GM18951 (cell line): ENCODE measurements around the gene SYNE3.

Experiments used
- POLR2A ChIP-seq: IDR thresholded peaks from 4 replicates; pipeline ENCODE4 v1.6.1; 2011; ENCODE audit warnings: mild to moderate bottlenecking; ENCODE audit not compliant: insufficient read length, insufficient read depth; ENCODE audit errors: extremely low read depth
- in situ Hi-C: fragments of 300-500 bp; cut with MboI; formaldehyde crosslinking; loops from one replicate; pipeline ENCODE4 v1.12.0; 2022; ENCODE audit warnings: low sequenced_read_pairs, mixed read lengths, inconsistent platforms; ENCODE audit not compliant: unreplicated experiment

The SYNE3 gene

DNA sequence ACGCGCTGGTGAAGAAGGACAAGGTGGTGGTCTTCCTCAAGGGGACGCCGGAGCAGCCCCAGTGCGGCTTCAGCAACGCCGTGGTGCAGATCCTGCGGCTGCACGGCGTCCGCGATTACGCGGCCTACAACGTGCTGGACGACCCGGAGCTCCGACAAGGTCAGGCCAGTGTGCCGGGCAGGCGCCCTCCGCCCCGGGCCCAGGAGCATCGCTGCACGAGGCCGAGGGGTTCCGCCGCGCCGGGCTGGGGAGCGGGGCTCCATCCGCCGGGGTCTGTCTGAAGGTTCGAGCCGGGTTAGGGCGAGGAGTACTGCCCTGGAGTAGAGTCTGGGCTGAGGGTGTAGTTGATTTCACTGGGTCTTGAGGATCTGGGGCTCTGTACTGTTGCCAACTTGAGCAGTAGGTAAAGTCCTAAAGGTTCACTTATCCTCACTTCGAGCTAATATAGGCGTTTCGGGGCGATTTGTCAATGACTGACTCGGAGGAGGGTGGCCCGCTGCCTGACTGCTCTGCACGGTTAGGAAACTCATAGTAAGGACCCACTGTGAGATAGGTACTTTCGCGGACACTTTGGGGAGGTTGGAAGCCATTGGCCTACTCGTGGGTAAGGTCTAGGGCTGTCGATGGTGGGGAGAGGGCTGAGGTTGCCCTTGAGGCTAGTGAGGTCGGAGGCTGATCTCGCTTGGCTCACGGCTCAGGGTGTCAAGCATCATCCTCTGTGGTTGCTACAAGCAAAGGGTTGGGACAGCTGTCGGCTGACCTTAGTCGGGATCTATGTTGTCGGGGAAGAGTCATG is 19.0 kb upstream of the SYNE3 start:
- in situ Hi-C loops, result no loop called here
- no peak for TF ChIP-seq POLR2A

- peak; percentile 74 for TF ChIP-seq POLR2A
- in situ Hi-C loops, result no loop called here
These were observed 18.1 kb upstream of the SYNE3 start, which contains the start of gene GLRX5 for GRCh38 chr14:95534299-95535225. GLRX5 (plus strand) TSS chr14:95535050; CDS start chr14:95535090, 40 bp downstream.

DNA sequence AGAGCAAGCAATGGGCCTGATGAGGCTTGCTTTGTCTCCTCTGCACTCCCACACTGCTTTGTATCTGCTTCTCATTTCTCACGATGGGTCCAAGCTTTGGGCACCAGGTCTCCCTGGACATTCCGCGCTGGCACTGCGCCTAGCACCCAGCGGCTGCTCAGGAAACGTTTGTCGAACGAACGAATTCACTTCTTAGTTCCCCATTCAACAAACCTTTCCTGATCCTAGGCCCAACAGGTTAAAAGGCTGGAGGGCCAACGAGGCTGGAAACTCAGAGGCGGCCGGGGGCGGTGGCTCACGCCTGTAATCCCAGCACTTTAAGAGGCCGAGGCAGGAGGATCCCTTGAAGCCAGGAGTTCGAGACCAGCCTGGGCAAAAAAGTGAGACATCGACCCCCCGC is 17.4 kb upstream of the SYNE3 start:
- in situ Hi-C loops, result no loop called here
- no peak for TF ChIP-seq POLR2A

- TF ChIP-seq POLR2A, result peak; percentile 24
- in situ Hi-C loops, result no loop called here
These were observed 17.0 kb upstream of the SYNE3 start for GRCh38 chr14:95533391-95533821.

- in situ Hi-C loops, result no loop called here
- TF ChIP-seq POLR2A, result no peak
These were observed 15.5 kb upstream of the SYNE3 start for GRCh38 chr14:95531969-95532368.

DNA sequence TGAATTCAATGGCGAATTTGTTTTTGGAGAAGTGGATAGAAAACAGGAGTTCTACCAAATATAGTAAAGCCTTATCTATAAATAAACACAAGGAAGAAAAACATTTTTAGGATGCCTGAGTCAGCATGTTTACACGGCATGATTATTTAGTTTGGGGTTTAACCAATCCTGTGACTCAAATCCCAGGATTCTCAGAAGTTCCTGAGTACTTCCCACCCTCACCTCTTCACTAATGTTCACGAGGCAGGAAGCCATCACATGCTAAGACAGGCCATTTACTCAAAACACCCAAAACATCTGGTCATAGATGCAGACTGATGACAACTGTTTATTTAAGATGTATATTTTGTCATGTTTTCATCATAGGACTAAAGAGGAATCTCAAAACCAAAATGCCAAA is 15.0 kb upstream of the SYNE3 start:
- TF ChIP-seq POLR2A, result no peak
- in situ Hi-C loops, result no loop called here

GRCh38 chr14:95530473-95531276 is 14.2 kb upstream of the SYNE3 start:
- TF ChIP-seq POLR2A, result no peak
- in situ Hi-C loops, result no loop called here

DNA sequence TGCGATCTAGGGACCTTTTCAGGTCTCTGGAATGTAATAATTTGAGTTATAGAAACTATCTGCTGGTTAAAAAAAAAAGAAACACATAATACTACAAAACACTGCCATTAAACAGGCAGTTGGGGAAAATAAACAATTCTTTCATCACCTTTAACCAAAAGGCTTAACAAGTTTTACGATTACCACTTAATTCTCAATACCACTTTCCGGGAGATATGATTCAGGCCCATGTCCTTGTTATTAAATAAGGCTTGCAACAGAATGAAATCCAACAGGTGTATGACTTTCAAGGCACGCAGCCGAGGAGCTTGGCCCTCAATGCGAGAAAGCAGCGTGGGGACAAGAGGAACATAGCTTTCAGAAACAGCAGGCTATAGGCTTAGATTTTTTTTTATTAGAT is 12.8 kb upstream of the SYNE3 start:
- in situ Hi-C loops, result loop anchor here (5.0 kb wide), 1 partner anchor 87 kb away; no protein-coding TSS in a partner anchor
- TF ChIP-seq POLR2A, result no peak

- in situ Hi-C loops, result loop anchor here (5.0 kb wide), 1 partner anchor 85 kb away; no protein-coding TSS in a partner anchor
- no peak for TF ChIP-seq POLR2A
These were observed 11.0 kb upstream of the SYNE3 start for GRCh38 chr14:95527387-95528002.

DNA sequence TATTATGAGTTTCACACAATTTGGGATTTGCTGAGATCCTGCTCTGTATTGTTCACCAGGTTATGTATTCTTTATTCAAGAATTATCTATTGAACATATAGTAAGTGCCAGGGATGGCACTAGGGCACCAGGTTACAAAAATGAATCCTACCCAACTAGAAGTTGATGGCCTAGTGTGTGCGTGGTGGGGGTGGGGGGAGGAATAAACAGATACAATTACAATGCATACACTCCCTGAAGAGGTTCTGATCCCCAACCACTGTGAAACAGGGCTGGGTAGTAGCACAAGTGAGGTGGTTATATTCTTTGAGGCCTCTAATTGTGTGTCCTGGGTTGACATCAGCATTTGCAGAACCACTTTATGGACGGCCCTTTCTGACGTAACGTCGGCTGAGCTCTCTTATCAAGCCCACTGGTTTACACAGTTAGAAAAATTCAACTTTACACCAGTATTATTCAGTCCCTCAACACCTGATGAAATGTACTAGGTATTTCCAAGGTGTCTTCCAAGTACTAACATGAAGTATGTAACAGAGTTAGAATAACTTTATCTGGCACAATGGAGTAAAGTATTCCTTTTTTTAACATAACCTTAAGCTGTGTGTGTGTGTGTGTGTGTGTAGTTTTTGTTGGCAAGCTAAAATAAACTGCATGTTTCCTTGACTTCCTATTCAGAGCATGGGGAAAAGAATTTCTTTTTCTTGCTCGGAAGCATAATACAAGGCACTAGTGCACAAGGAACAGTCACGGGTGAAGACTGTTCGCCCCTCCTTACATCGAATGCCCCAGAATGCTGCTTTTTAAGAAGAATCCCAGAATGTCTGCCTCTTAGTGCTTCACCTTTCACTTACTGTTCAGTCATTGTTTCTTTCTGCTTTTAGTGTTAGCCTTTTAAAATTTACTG is 10.3 kb upstream of the SYNE3 start:
- in situ Hi-C loops, result loop anchor here (5.0 kb wide), 1 partner anchor 84 kb away; no protein-coding TSS in a partner anchor
- no peak for TF ChIP-seq POLR2A

DNA sequence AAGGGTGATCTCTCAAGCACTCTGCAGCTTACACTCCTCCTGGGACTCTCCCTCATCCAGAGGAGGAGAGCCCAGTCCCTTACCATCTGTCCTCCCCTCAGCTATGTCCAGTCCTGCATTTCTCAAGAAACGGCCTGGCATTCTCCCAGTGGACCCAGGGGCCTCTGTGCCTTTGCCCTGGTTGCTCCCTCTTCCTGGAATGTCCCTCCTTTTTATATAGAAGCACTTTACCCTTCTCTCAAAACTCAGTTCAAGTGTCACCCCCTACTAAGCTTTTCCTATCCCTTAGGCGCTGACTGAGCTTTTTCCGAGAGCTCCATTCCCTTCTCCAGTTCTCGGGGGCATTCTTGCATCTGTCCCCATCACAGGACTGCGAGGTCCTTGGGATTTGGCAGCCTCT is 9.5 kb upstream of the SYNE3 start:
- in situ Hi-C loops, result loop anchor here (5.0 kb wide), 1 partner anchor 84 kb away; no protein-coding TSS in a partner anchor
- TF ChIP-seq POLR2A, result no peak
